CD4-positive, alpha-beta T cell treated with Interleukin-2 at 100 ng/mL for 4 hours (primary cell): ENCODE results near the gene STX18.

Experiments
- DNase-seq: peaks from one replicate; pipeline ENCODE4 v3.0.0-alpha.2; 2020; ENCODE audit warnings: low spot score

The STX18 gene

DNA sequence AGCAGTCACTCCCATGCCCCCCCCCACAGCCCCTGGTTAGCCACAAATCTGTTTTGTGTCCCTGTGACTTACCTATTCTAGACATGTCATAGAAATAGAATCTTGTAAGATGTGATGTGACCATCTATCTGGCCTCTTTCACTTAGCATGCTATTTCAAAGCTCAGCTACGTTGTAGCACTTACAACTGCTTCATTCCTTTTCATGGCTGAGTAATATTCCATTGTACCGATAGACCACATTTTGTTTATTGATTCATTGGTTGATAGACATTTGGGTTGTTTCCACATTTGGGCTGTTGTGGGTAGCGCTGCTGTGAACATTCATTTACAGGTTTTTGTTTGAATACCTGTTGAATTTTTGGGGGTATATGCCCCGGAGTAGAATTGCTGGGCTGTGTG lies 143.4 kb downstream of the STX18 start:
- DNase-seq: no peak

DNA sequence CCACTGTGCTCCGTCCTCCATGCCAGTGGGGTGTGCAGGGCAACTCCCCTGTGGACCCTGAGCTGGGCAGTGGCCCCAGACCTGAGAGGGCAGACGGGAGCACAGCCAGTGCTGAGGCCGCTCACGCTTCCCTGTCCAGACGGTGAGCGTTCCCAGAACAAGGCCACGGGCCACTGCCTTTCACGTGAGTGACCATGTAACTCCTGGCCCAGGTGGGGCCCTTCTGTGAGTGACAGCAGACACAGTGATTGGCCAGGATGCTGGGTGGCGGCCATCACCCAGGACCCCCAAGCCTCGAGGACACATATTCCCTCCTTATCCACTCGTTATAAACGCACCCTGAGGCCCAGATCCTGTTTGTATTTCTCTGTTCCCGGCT lies 144.4 kb downstream of the STX18 start:
- DNase-seq: no peak

DNA sequence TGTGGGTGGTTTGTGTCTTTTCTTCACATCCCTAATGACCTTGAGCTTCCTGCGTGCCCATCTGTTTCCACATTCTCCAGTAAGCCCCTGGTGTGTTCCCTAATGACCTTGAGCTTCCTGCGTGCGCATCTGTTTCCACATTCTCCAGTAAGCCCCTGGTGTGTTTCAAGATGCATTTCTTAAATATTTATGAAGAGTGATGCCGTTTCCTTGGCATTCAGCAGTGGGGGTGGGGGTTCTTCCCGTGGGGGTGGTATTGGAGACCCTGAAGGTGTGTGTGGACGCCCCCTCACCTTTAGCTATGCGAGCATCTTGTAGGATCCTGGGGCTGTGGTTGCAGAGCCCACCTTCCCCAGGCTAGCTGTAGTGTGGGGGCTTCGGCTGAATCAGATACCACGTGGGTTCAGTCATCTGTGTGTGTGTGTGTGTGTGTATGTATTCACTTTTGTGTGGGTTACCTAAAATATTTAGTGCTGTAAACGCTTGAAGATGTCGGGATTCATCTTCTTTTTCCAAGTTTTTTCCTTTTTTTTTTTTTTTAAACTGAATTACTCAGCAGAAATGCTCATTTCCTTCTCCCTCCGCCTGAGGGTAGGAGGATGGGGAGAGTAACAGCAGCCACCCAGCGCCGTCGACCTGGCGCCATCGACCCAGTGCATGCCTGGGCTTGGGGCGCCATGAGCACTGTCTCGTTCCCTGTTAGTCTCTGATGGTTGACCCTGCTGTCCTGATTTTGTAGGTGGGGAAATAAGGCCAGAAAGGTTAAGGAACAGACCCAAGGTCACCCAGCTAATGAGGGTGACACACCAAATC lies 145.0 kb downstream of the STX18 start:
- no peak for DNase-seq

DNA sequence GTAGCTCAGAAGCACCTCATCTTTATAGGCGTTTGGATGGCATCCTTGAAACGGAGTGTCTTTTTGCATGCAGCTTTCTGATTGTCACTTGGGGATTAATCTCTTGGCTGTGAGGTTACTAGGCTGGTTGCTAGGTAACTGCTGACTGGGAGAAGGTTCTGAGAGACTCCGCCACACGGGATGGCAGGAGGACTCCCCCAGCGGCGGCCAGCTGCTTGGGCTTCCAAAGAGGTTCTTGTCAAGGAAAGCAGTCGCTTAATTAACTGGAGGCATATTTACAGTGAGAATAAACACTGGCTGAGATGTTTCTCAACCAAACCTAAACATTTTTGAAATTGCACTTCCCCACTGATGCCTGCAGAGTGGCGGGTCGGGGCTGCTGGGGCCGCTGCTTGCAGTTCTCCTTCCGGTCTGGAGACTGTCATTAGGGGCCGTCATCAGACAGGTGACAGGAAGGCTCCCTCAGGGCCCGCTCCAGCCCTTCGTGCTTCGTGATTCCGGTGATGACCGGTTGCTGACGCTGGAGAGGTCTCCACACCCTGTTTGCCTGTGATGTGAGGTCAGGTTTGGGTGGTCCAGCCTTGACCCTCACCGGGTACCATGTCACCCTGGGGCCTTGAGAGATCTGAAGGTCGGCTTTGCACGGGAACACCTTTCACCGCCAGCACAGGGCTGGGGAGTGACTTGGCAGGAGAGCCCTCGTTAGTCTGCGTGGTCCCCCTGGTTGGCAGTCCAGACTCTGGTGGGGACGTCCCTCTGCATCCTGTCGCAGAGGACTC lies 145.8 kb downstream of the STX18 start:
- DNase-seq: no peak

DNA sequence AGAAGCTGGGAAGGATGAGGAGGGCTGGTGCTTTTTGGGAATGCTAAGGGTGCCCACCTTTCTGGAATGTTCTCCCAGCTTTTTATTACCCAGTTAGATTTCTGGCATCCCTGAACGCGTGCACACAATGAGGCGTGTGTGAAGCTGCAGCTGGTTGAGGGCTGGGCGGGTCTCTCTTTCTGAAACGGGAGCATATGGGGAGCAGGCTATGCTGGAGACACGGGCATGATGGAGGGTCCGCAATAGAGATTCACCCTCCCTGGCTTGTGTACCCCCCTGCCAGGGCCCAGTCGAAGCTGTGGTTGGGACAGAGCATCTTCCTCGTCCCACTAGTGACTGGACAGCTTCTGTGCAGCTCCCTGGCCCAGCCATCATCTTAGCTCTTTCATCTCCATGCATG lies 146.5 kb downstream of the STX18 start:
- no peak for DNase-seq

DNA sequence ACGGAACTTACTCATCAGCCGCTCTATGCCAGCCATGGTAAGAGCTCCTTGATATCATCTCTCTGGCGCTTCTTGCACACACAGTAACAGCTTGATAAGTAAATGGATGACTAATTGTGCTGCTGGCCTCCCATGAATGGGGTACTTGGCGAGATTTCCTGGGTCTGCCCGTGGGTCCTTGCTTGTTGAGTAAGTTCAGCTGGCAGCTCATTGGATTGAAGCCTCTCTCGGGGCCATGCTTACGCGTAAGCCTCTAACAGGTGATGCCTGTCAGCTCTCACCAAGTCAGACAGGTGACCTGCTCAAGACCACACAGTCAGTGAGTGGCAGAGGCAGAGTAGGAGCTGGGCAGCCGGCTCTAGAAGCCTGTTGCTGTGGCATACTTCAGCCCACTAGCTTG lies 147.2 kb downstream of the STX18 start:
- DNase-seq: no peak

DNA sequence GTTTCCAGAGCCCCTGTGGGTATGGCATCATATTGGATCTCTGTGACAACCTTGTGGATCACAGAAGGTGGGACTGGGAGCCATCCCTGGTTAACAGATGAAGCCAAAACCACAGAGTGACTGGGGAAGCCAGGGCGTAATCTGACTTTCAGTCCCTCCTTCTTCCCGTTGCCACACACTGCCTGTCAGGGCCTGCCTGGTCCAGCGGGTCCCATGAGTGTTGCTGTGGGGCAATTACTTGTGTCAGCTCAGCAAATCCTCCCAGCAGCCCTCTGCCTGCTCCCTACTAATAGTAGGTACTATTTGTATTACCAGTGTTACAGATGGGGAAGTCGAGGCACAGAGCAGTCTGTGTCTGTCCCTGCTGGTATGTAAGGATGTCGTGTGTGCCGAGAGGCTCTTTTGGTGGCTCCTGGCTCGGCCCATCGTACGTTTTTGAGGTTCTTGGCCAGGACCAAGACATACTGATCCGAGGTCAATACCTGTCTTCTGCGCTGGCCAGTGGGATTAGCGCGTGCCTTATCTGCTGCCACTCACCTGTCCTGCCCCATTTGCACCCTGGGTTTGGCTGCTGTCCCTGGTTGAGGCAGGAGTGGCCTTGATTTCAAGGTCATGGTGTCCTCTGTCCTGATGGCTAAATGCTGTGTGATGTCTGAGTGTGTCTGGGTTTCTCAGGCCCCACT lies 149.2 kb downstream of the STX18 start:
- no peak for DNase-seq

DNA sequence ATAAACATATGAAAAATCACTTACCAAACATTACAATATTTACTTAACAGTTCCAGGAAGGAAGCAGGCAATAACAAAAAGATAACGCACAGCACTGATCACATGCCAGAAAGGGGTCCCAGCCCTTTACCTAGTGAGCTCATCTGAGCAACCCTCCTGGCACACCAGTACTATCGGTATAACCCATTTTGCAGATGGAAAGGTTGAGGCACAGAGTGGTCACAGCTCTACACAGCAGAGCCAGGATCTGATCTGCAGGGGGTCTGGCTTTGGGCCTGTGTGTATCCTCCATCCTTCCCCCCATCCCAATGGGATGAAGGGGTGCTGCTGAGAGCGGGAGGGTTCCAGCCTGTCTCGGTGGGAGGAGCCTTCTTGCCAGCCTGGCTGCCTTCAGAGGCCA lies 150.0 kb downstream of the STX18 start:
- no peak for DNase-seq

DNA sequence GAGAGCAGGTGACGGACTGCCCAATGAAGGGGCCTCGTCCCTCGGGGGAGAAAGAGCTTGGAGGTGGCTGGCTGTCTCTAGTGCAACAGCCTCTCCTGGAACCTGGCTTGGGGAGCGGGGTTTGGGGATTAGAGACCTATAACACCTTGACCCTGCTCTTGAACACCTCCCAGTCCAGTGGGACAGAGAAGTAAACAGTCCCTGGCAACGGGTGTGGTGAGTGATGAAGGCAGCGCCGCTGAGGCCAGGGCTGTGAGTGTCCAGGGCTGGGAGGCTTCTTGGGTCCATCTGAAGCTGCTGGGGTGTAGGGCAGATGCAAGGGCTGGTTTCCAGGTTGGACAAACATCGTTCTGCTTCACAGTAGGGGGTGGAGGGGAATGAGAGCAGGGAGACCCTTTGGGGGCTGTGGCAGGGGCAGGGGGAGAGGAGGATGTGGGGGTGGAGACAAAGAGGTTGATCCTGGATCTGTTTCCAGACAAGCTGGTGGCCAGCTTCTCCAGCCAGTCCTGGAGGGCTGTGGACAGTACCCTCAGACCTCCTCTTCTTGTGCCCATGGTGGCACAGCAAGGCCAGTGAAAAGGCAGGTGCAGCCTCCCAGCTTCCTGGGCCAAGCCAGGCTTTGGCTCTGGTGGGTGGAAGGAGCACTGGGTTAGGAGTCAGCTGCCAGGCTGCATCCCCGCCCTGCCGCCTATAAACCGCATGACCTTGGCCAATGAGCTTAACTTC lies 151.2 kb downstream of the STX18 start:
- DNase-seq: no peak

DNA sequence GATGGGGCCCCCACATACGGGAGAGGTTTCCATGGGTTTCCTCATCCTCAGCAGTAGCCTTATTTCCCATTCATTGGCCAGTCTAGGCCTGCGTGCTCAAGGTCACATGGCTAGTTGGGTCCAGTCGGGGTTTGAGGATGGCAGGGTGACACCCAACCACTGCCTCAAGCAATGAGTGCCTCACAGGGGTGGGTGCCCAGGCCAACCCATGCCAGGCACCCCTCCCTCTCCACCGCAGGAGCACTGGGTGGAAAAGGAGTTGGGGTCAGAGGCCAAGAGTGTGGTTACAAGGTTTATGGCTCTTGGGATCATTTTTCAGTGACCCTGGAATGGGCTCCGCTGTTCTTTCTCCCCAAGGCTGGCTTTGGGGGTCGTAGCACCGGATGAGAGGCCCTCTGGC lies 151.8 kb downstream of the STX18 start:
- no peak for DNase-seq

DNA sequence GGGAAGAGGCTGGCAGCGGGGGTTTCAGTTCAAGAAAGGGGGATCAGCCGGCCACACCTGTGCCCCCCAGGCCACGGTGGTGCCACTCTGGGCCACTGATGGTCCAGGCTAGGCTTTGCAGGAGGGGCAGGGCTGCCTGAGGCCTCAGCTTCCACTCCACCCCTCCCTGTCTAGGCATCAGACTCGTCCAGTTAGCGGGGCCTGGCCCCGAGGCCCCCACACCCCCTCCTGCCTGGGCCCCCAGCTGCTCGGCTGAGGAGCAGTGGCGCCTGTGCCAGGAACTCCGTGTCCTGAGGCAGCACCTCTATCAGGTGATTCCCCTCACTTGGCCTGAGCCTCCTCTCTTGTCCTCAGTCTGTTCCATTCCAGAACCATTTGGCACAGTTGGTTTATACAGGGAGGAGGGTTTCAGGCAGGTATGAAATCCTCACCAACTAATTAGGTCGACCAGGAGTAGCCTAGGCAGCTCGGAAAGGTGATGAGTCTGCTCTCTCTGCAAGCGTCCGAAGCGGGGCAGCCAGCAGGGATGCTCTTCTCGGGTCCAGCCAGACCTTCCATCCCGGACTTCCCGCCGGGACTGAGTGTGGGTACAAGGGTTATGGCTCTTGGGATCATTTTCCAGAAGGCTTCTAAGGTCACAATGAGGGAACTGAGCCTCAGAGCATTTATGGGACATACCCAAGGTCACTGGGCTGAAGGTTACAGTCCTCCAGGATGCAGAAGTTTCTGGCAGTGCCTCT lies 152.8 kb downstream of the STX18 start:
- DNase-seq: no peak

DNA sequence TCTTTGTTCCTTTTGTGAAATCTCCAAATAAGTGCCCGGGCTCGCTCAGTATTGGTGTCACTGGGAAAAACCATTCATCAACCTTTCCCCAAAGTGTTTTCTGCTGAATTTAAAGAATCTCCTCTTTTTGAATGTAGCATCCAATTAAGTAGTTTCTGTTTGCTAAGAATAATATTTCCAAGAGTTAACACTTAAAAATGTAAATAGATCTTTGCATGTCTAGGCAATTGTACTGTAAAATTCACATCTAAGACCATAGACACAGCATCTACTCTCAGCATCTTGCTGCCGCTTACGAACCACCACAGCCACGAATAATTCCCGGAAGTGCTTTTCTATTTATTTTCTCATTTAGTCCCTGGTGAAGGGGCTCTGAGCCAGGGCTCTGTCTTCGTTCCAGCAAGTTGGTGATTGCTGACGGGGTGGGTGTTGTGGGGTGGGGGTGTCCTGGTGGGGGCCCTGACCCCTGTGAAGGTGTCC lies 153.5 kb downstream of the STX18 start:
- DNase-seq: no peak

DNA sequence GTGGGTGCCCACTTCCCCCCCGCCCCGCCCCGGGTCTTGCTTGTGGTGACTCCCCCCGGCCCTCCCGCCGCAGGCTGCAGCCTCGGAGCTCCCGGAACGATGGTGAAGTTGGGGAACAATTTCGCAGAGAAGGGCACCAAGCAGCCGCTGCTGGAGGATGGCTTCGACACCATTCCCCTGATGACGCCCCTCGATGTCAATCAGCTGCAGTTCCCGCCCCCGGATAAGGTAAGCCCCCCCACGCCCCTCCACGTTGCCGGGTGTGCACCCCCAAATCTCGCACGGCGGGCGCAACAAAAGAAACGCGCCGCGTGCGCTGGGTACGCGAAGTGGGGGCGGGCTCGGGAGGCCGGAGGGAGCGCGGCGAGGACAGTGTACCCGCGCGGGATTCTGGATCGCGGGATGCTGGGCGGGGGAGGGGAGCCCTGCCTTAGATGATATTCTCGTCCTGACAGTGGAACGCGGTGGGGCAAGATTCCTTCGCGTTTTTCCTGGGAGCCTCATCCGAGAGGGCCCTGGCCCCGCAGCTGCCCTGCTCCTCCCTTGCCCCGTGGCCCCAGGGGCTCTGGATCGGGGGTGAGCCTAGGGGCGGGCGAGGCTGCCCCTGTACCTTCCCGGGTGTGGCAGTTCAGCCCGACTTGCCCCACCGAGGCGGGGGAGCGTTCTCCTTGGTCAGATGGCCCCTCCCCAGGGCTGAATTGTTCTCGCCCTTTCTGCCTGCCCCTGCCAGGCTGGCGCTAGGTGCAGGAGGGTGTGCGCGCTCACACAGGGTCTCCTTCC lies 154.1 kb downstream of the STX18 start:
- peak; percentile 1 for DNase-seq

DNA sequence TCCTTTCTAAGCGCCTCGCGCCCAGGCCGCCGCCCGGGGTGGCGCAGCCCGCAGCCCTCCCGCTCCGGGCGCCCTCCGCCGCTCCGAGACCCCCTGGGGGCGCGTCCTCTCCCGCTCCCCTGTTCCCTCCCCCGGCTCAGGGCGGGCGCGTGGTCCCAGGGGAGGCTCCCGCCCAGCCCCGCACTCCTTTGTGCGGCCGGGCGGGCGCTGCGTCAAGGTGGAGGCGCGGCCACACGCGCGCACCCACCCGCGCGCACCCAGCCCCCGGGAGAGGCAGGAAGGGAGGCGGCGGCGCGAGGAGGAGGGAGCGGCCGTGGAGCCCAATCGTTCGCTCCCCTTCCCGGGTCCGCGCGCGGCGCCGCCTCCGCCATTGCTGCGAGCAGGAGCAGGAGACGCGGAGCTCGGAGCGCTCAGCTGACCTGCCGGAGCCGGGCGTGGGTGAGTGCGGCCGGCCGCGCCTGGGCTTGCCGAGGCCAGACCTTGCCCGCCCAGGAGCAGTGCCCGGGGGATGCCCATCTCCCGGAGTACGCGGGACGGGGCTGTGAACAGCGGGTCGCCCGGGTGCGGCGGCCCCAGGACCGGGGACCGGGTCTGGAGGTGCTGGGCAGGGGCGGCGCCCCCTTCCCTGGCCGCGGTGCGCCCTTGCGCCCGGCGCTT lies 155.0 kb downstream of the STX18 start, which contains the start of gene NSG1:
Gene NSG1, plus strand, starts transcription at position 367 of the 657 bp plus-strand sequence. CDS start 528 bp downstream, outside the sequence.
- DNase-seq: peak; percentile 36

DNA sequence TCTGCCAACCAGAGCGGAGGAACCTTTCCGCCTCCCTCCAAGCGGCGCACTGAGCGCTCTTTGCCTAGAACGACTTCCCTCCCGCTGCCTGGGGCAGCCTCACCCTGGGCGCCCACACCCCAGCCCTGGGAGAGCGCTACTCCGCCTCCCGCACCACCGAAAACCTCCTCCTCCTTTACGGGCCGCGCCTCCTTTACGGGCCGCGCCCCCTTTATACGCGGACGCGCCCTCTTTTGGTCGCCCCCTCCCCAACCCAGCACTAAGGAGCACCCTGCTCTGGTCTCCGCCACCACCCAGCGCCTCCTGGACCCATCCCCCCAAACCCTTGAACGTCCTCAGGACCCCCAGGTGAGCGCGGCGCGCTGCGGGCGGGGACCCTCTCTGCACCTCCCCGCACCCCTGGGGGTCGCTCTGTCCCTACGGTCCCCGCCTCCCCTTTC lies 155.5 kb downstream of the STX18 start:
- DNase-seq: peak; percentile 16

DNA sequence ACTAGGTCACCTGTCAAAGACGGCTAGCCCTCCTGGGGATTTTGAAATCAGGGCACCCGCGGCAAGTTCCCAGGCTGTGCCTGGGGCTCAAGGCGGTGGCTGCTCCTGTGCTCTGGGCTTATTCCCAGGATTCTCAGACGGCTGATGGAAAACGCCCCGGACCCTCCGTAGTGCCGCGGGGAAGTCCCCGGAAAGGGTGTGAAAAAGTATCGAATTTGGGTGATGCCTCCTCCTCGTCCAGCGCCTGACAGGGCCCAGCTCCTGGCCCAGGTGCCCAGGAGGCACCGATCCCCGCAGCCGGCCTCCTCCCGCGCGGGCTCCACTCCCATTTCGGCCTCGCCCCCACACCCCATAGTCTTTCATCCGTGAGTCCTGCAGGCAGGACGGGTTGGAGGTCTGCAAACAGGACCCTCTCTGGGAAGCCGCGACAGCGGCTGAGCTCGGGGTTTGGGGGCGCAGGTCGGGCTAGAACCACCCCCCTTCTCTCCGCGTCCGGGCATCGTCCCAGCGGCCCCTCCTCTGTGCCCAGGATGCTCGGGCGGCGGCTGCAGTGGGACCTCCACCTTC lies 156.0 kb downstream of the STX18 start:
- no peak for DNase-seq

DNA sequence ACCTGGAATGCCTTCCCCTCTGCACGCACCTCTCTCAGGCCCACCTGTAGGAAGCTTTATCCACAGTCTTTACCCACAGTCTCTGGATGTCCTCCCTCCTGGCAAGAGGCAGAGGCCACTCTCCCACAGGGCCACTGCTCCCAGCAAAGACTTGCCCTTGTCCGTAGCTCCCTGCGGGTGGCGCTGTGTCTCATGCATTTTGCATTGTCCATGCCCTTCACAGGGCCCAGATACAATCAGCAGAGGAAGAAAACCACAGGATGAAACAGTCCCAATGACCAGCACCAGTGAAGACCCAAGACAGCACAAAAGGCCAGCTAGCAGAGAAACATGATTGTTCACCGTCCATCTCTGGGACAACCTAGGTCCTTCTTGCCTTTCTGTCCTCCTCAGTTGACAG lies 157.0 kb downstream of the STX18 start:
- peak; percentile 4 for DNase-seq

DNA sequence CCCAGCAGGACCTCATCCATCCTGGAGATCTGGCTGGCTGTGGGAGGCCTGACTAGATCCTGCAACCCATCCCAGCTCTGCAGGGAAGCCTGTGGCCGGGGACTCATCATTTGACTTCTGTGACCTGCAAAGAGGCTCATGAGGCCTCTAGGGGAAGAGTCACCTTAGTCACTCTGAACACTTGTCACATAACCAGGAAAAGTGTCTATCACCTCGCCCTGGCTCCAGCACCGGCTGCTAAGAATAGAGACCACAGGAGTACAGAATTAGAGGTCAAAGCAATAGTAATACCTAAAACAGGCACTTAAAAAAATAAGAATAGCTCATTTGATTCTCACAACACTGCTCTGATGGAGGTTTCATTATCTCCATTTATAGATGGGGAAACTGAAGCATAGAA lies 158.8 kb downstream of the STX18 start:
- DNase-seq: no peak

DNA sequence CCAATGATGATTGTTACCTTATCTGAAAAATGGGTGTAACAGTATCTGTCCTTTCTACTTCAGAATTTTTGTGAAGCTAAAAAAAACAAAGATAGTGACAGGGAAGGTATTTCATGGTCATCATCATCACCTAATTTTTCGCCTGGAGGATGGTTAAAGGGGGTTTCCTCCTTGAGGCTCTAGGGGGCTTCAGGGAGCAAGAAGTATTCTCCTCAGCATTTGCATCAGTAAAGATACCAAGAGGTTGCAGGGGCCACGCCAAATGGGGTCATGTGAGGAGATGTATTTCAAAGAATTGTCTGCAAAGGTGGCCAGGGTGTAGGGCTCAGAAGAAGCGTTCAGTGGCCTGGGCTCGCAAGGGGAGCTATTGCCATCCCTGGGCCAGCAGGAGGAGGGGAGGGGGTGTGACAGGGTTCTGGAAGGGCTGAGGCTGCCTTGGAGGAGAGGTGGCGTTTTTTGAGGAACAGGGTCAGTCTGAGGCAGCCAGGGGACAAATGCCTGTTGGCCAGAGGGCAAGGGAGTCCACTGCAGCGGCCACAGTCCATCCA lies 162.2 kb downstream of the STX18 start:
- no peak for DNase-seq
